ENCODE data around the gene TBC1D12. TPM values are rescaled to one million over a fixed set of nuclear protein-coding genes. Genes with fewer than 3 reads are reported as not detected.

TBC1D12 gene
- total and polyA plus RNA-seq, 4 donors, result 4.5 to 29.0 (median 15.6) TPM

- 96 to 98% methylated on average over 3 of the region's 3 CpGs for WGBS, 2 donors
- Histone ChIP-seq H3K4me1 (ENCODE audit: control insufficient read depth in 5 of 5, insufficient read depth in 5 of 5, low read length in 5 of 5) (peaks cover 0 to 5% (median 3%) of the 10 kb centered on the region in 5 donors), H3K27ac (ENCODE audit: low read depth in 1 of 2, low read length in 1 of 2) (no peak overlapping the region), H3K27me3 (ENCODE audit: control insufficient read depth in 3 of 3, insufficient read depth in 3 of 3, low read length in 2 of 3) (no peaks in the 10 kb centered on the region), H3K9ac (ENCODE audit: insufficient read depth in 1 of 2, low read length in 2 of 2) (no peak overlapping the region), H3K9me3 (ENCODE audit: control insufficient read depth in 4 of 4, insufficient read depth in 3 of 4, low read length in 3 of 4) (no peaks in the 10 kb centered on the region), H3K36me3 (ENCODE audit: control insufficient read depth in 4 of 4, insufficient read depth in 4 of 4, low read length in 4 of 4) (no peaks in the 10 kb centered on the region), H3K4me3 (no peak overlapping the region)
- DNase-seq (peak in 1 of 3 donors; percentile 6), ATAC-seq (ENCODE audit: insufficient read depth, low FRiP score) (no peak)
- TF ChIP-seq CTCF (IDR thresholded peaks at IDR 0.05; ENCODE audit: control extremely low read depth, extremely low read depth), result no peak
Observed at GRCh38 chr10:94489976-94490788, 87.8 kb downstream of the TBC1D12 start.

GRCh38 chr10:94490789-94491039 is 88.4 kb downstream of the TBC1D12 start:
- Histone ChIP-seq H3K4me3 (no peak overlapping the region), H3K9ac (ENCODE audit: insufficient read depth in 1 of 2, low read length in 2 of 2) (no peak overlapping the region), H3K4me1 (ENCODE audit: control insufficient read depth in 5 of 5, insufficient read depth in 5 of 5, low read length in 5 of 5) (peaks cover 0 to 5% (median 3%) of the 10 kb centered on the region in 5 donors), H3K9me3 (ENCODE audit: control insufficient read depth in 4 of 4, insufficient read depth in 3 of 4, low read length in 3 of 4) (no peaks in the 10 kb centered on the region), H3K36me3 (ENCODE audit: control insufficient read depth in 4 of 4, insufficient read depth in 4 of 4, low read length in 4 of 4) (no peaks in the 10 kb centered on the region), H3K27me3 (ENCODE audit: control insufficient read depth in 3 of 3, insufficient read depth in 3 of 3, low read length in 2 of 3) (no peaks in the 10 kb centered on the region), H3K27ac (ENCODE audit: low read depth in 1 of 2, low read length in 1 of 2) (no peak overlapping the region)
- no peak for TF ChIP-seq CTCF (IDR thresholded peaks at IDR 0.05; ENCODE audit: control extremely low read depth, extremely low read depth)
- ATAC-seq (ENCODE audit: insufficient read depth, low FRiP score) (no peak), DNase-seq (peak in 1 of 3 donors; percentile 10)

GRCh38 chr10:94493463-94493862 is 91.1 kb downstream of the TBC1D12 start:
- no peak for ATAC-seq (ENCODE audit: insufficient read depth, low FRiP score)
- Histone ChIP-seq H3K9me3 (ENCODE audit: control insufficient read depth in 4 of 4, insufficient read depth in 3 of 4, low read length in 3 of 4) (no peaks in the 10 kb centered on the region), H3K27ac (ENCODE audit: low read depth in 1 of 2, low read length in 1 of 2) (no peak overlapping the region), H3K4me3 (no peak overlapping the region), H3K9ac (ENCODE audit: insufficient read depth in 1 of 2, low read length in 2 of 2) (no peak overlapping the region), H3K36me3 (ENCODE audit: control insufficient read depth in 4 of 4, insufficient read depth in 4 of 4, low read length in 4 of 4) (no peaks in the 10 kb centered on the region), H3K4me1 (ENCODE audit: control insufficient read depth in 5 of 5, insufficient read depth in 5 of 5, low read length in 5 of 5) (peaks cover 0 to 5% (median 3%) of the 10 kb centered on the region in 5 donors), H3K27me3 (ENCODE audit: control insufficient read depth in 3 of 3, insufficient read depth in 3 of 3, low read length in 2 of 3) (no peaks in the 10 kb centered on the region)
- TF ChIP-seq CTCF (IDR thresholded peaks at IDR 0.05; ENCODE audit: control extremely low read depth, extremely low read depth), result no peak
- DNase-seq, result no peak
- WGBS, 2 donors, result 84 to 90% methylated on average over 2 of the region's 2 CpGs

GRCh38 chr10:94496010-94496409 is 93.7 kb downstream of the TBC1D12 start:
- H3K9ac ChIP-seq (ENCODE audit: insufficient read depth in 1 of 2, low read length in 2 of 2), result no peak overlapping the region
- DNase-seq (no peak), ATAC-seq (ENCODE audit: insufficient read depth, low FRiP score) (no peak)
- TF ChIP-seq CTCF (IDR thresholded peaks at IDR 0.05; ENCODE audit: control extremely low read depth, extremely low read depth), result no peak
- 87% methylated on average over 4 of the region's 4 CpGs for WGBS, 2 donors
- H3K27me3 ChIP-seq (ENCODE audit: control insufficient read depth in 3 of 3, insufficient read depth in 3 of 3, low read length in 2 of 3), result no peaks in the 10 kb centered on the region
- H3K9me3 ChIP-seq (ENCODE audit: control insufficient read depth in 4 of 4, insufficient read depth in 3 of 4, low read length in 3 of 4), result no peaks in the 10 kb centered on the region
- no peak overlapping the region for H3K27ac ChIP-seq (ENCODE audit: low read depth in 1 of 2, low read length in 1 of 2)
- no peak overlapping the region for H3K4me3 ChIP-seq
- peaks cover 0 to 3% (median 2%) of the 10 kb centered on the region in 4 donors for H3K36me3 ChIP-seq (ENCODE audit: control insufficient read depth in 4 of 4, insufficient read depth in 4 of 4, low read length in 4 of 4)
- peaks cover 0 to under 1% (median 0%) of the 10 kb centered on the region in 5 donors for H3K4me1 ChIP-seq (ENCODE audit: control insufficient read depth in 5 of 5, insufficient read depth in 5 of 5, low read length in 5 of 5)

Data from lung (tissue), 12 donors.